ENCODE data around the gene ITGA2.

- TF ChIP-seq ISL1 (CRISPR knock-in tag; IDR thresholded peaks at IDR 0.05) (no peak), PATZ1 (CRISPR knock-in tag; IDR thresholded peaks at IDR 0.05; ENCODE audit: borderline replicate concordance) (no peak), ZNF8 (CRISPR knock-in tag; IDR thresholded peaks at IDR 0.05) (no peak), CSDC2 (CRISPR knock-in tag; IDR thresholded peaks at IDR 0.05) (no peak), CREB5 (CRISPR knock-in tag; IDR thresholded peaks at IDR 0.05; ENCODE audit: low read depth) (no peak), RARB (CRISPR knock-in tag; IDR thresholded peaks at IDR 0.05) (no peak), ZFP30 (CRISPR knock-in tag; IDR thresholded peaks at IDR 0.05) (no peak), ZFP3 (CRISPR knock-in tag; IDR thresholded peaks at IDR 0.05) (no peak), ZNF565 (CRISPR knock-in tag; conservative IDR thresholded peaks at IDR 0.05; ENCODE audit: low read depth) (no peak), GLIS3 (CRISPR knock-in tag; IDR thresholded peaks at IDR 0.05) (no peak), ESRRG (CRISPR knock-in tag; IDR thresholded peaks at IDR 0.05) (no peak), PPARA (CRISPR knock-in tag; IDR thresholded peaks at IDR 0.05; ENCODE audit: borderline replicate concordance) (no peak), ARNTL (CRISPR knock-in tag; IDR thresholded peaks at IDR 0.05; ENCODE audit: borderline replicate concordance, low read depth) (no peak)
- TF ChIP-seq, protein P1, sequence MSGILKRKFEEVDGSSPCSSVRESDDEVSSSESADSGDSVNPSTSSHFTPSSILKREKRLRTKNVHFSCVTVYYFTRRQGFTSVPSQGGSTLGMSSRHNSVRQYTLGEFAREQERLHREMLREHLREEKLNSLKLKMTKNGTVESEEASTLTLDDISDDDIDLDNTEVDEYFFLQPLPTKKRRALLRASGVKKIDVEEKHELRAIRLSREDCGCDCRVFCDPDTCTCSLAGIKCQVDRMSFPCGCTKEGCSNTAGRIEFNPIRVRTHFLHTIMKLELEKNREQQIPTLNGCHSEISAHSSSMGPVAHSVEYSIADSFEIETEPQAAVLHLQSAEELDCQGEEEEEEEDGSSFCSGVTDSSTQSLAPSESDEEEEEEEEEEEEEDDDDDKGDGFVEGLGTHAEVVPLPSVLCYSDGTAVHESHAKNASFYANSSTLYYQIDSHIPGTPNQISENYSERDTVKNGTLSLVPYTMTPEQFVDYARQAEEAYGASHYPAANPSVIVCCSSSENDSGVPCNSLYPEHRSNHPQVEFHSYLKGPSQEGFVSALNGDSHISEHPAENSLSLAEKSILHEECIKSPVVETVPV (CRISPR knock-in tag; IDR thresholded peaks at IDR 0.05): no peak
Measured at GRCh38 chr5:53034832-53035231, 45.7 kb downstream of the ITGA2 start.

Measured in SK-N-SH treated with all-trans-retinoic acid at 6 μM for 48 hours (cell line).